ENCODE data around the gene OTOF.

DNA sequence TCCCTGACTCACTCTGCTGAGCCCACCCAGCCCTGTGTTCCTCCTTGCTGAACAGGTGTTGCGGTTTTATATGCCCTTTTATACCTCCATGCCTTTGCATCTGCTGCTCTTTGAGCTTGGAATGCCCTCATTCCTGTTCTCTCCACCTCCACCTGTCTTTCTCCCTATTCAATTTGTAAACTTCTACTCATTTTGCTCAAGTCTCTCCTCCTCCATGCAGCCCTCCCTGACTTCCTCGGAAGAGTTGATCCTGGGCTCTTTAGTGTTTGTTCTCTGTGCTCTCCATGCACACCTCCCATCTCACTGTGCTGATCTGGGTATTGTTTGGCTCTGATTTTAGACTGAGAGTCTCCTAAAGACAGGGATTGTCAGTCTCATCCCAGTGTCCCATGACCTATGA, 7.2 kb upstream of the OTOF start:
- TF ChIP-seq ELF4 (IDR thresholded peaks at IDR 0.05): no peak
- TF ChIP-seq SP1 (IDR thresholded peaks at IDR 0.05): no peak
- no peak for TF ChIP-seq FOXK2 (IDR thresholded peaks at IDR 0.05)
